Bone marrow (tissue), 2 donors: Measurements from ENCODE around the gene GOLGA6A.

Source experiments
- DNase-seq, 2 donors: peaks; one replicate each; lab custom pipeline; 2025; lab: John Stamatoyannopoulos, UW

Gene GOLGA6A

GRCh38 chr15:74036271-74037170 is 45.8 kb downstream of the GOLGA6A start:
- DNase-seq = peak in 1 of 2 donors; percentile 9

GRCh38 chr15:74035121-74036017 is 47.0 kb downstream of the GOLGA6A start:
- DNase-seq = no peak

DNA sequence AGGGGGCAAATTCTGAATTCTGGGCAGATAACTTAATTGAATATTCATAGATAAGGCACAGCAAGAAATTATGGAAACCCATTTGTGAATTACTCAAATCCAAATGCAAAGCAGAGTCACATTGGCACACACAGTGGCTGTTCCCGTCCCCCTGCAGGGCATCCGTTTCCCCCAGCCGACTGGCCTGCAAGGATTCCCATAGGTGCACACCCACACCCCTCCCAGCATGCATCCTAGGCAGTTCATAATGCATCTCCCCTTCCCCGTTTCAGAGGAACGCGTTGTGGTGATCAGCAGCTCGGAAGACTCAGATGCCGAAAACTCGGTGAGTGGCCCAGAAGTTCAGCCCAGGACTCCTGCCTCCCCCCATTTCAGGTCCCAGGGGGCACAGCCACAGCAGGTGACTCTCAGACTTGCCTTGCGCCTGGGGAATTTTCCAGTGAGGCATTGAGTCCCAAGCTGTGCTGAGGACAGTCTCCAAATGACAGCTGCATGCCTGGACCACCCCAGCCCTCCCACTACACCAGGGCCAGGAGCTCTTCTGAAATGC is 48.1 kb downstream of the GOLGA6A start:
- no peak for DNase-seq

DNA sequence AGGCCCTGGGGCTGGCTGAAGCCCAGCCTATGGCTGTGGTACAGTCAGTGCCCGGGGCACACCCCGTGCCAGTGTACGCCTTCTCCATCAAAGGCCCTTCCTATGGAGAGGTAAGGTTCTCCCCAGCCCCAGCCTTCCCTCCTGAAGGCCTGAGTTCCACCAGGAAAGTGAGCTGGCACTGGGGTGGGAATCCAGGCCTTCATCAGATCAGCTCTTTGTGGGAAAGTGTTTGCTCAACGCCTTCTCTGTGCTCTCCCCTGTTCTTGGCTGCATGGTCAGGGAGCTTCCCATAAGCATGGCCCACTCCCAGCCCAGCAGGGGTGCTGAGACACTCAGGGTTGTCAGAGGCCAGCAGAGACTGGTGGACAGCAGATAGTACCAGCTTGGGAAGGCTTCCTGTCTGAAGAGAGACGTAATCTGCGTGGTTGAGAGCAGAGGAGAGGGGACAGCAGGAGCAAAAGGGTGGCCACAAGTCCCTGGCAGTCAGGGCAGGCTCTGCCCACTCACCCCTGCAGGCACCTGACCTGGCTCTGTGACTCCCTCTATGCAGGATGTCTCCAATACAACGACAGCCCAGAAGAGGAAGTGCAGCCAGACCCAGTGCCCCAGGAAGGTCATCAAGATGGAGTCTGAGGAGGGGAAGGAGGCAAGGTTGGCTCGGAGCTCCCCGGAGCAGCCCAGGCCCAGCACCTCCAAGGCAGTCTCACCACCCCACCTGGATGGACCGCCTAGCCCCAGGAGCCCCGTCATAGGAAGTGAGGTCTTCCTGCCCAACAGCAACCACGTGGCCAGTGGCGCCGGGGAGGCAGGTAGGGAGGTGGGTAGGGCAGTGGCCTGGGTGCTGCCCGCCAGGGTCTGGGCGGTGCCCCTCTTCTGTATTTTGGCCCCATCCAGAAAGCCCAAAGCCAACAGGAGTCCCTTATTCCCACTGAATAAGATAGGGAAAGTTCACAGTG is 49.5 kb downstream of the GOLGA6A start:
- DNase-seq = no peak

- no peak for DNase-seq
These were observed 50.3 kb downstream of the GOLGA6A start for GRCh38 chr15:74032046-74032445.

DNA sequence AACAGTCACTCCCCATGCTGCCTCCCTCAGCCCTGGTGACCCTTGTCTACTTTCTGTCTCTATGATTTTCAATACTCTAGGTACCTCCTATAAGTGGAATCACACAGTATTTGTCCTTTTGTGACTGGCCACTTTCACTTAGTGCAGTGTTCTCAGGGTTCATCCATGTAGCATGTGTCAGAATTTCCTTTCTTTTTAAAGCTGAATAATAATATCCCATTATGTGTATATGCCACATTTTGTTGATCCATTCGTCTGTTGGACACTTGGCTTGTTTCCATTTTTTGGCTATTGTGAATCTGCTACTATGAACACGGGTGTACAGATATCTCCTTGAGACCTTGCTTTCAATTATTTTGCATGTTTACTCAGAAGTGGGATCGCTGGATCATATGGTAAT is 53.7 kb downstream of the GOLGA6A start:
- no peak for DNase-seq

GRCh38 chr15:74027688-74028087 is 54.7 kb downstream of the GOLGA6A start:
- no peak for DNase-seq

- DNase-seq = no peak
These were observed 56.9 kb downstream of the GOLGA6A start for GRCh38 chr15:74025436-74025835.

GRCh38 chr15:74024687-74025086 is 57.7 kb downstream of the GOLGA6A start:
- no peak for DNase-seq

GRCh38 chr15:74022706-74023470 is 59.5 kb downstream of the GOLGA6A start:
- DNase-seq = no peak
